Stimulated activated CD4-positive, alpha-beta T cell treated with anti-CD3 and anti-CD28 coated beads, Interleukin-1b, Interleukin-23, amount 100 ng/mL, for 1 hour (primary cell): Measurements from ENCODE around the gene ESR2.
"Not testable (repeated sequence)": the region's sequence is repeated elsewhere in the genome, so short reads cannot be mapped to it uniquely, and the experiment has no call there.

Source experiments
- DNase-seq, 2 donors: peaks; one replicate each; pipeline ENCODE4 v3.0.0-alpha.2; 2020; ENCODE audit warnings: low read depth in 2 of 2

Gene ESR2

DNA sequence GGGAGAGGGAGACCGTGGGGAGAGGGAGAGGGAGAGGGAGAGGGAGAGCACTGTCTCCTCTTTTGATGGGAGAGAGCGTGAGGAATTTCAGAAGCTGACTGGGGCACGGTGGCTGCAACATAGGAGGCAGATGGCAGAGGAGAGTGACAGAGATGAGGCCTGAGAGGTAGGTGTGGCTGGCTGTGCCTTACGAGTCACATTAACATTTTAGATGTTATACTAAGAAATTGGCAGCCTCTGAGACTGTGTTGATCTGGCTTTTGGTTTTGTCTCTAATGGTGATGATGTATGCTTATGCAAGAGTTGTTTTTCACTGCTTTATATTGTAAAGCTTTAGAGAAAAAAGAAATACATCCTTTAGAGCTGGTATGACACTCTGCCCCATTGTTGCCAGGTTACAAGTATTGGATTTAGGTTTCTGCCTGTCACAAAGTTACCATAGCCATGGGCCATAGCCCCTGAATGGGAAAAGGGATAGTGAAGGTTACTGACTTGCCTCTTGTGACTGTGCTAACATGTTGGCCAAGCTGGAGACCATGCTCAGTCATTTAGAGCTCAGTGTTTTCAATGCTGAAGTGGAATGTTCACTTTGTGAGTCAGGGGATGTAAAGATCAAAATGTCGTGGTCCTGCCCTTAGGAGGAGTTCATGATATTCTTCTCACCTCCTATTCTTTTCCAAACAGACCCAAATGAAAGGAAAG is 255.2 kb downstream of the ESR2 start:
- no peak for DNase-seq

DNA sequence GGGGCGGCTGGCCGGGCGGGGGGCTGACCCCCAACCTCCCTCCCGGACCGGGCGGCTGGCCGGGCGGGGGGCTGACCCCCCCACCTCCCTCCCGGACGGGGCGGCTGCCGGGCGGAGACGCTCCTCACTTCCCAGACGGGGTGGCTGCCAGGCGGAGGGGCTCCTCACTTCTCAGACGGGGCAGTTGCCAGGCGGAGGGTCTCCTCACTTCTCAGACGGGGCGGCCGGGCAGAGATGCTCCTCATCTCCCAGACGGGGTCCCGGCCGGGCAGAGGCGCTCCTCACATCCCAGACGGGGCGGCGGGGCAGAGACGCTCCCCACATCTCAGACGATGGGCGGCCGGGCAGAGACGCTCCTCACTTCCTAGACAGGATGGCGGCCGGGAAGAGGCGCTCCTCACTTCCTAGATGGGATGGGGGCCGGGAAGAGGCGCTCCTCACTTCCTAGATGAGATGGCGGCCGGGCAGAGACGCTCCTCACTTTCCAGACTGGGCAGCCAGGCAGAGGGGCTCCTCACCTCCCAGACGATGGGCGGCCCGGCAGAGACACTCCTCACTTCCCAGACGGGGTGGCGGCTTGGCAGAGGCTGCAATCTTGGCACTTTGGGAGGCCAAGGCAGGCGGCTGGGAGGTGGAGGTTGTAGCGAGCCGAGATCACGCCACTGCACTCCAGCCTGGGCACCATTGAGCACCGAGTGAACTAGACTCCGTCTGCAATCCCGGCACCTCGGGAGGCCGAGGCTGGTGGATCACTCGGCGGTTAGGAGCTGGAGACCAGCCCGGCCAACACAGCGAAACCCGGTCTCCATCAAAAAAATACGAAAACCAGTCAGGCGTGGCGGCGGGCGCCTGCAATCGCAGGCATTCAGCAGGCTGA is 256.1 kb downstream of the ESR2 start:
- DNase-seq = not testable (repeated sequence)

DNA sequence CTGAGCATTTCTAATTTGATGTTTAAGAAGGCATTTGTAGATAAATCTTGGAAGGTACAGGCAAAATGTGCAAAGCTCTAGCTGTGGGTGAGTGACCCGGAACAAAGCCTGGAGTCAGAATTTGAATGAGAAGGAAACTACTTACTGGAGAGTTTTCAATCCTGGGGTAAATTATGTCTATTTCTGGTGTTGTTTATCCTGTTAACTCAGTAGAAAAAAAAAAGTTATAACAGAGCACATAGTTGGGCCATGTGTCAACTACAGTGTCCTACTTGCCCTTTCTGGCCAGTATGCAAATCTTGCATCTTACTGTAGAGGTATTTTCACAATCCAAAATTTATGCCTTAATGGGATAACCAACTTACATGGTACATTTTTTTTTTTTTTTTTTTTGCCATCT is 259.0 kb downstream of the ESR2 start:
- no peak for DNase-seq
